Nephron (organoid): ENCODE data around the gene SYNJ2.

Source experiments
- H3K27ac Mint-ChIP-seq, 3 experiments: 2 replicates each; pipeline ENCODE4 v1.8.0; 2020; ENCODE audit warnings: mixed read lengths in 3 of 3, mild to moderate bottlenecking in 2 of 3, moderate library complexity in 1 of 3
- H3K27me3 Mint-ChIP-seq: 2 replicates; pipeline ENCODE4 v1.8.0; 2021; ENCODE audit warnings: low read depth, mild to moderate bottlenecking, moderate library complexity, mixed read lengths
- H3K36me3 Mint-ChIP-seq: 2 replicates; pipeline ENCODE4 v1.8.0; 2020; ENCODE audit warnings: low read depth, mixed read lengths
- H3K4me1 Mint-ChIP-seq: 2 replicates; pipeline ENCODE4 v1.8.0; 2020; ENCODE audit warnings: mixed read lengths
- H3K4me3 Mint-ChIP-seq, 3 experiments: 2 replicates each; pipeline ENCODE4 v1.8.0; 2020; ENCODE audit warnings: mild to moderate bottlenecking in 3 of 3, mixed read lengths in 3 of 3, moderate library complexity in 2 of 3
- H3K9me3 Mint-ChIP-seq: 2 replicates; pipeline ENCODE4 v1.8.0; 2020; ENCODE audit warnings: mixed read lengths
- CTCF ChIP-seq, 3 experiments: fragments of 200-600 bp; sonication (generic); IDR thresholded peaks; one replicate each; pipeline ENCODE4 v1.5.0; 2021; ENCODE audit warnings: antibody characterized with exemption in 3 of 3; ENCODE audit not compliant: unreplicated experiment in 3 of 3

The SYNJ2 gene

GRCh38 chr6:158095031-158095430 lies 113.4 kb downstream of the SYNJ2 start:
- H3K9me3 Mint-ChIP-seq = no peaks in the 10 kb centered on the region
- no peaks in the 10 kb centered on the region for H3K27me3 Mint-ChIP-seq
- peaks cover 48% of the 10 kb centered on the region for H3K36me3 Mint-ChIP-seq
- no peak for TF ChIP-seq CTCF (IDR thresholded peaks at IDR 0.05; ENCODE audit: unreplicated experiment in 3 of 3)
- H3K4me3 Mint-ChIP-seq = no peak overlapping the region
- H3K27ac Mint-ChIP-seq = no peak overlapping the region
- no peaks in the 10 kb centered on the region for H3K4me1 Mint-ChIP-seq

- Mint-ChIP-seq H3K4me3 (no peak overlapping the region), H3K36me3 (peaks cover 47% of the 10 kb centered on the region), H3K4me1 (no peaks in the 10 kb centered on the region), H3K9me3 (no peaks in the 10 kb centered on the region), H3K27ac (no peak overlapping the region), H3K27me3 (no peaks in the 10 kb centered on the region)
- TF ChIP-seq CTCF (IDR thresholded peaks at IDR 0.05; ENCODE audit: unreplicated experiment in 3 of 3) = no peak
Measured at GRCh38 chr6:158095671-158096070, 114.0 kb downstream of the SYNJ2 start.

- no peaks in the 10 kb centered on the region for H3K4me1 Mint-ChIP-seq
- no peaks in the 10 kb centered on the region for H3K9me3 Mint-ChIP-seq
- peaks cover 8% of the 10 kb centered on the region for H3K36me3 Mint-ChIP-seq
- no peak for TF ChIP-seq CTCF (IDR thresholded peaks at IDR 0.05; ENCODE audit: unreplicated experiment in 3 of 3)
- H3K4me3 Mint-ChIP-seq = no peak overlapping the region
- H3K27ac Mint-ChIP-seq = no peak overlapping the region
- no peaks in the 10 kb centered on the region for H3K27me3 Mint-ChIP-seq
Measured at GRCh38 chr6:158103228-158103627, 121.6 kb downstream of the SYNJ2 start.

- H3K36me3 Mint-ChIP-seq = peaks cover 16% of the 10 kb centered on the region
- no peaks in the 10 kb centered on the region for H3K4me1 Mint-ChIP-seq
- TF ChIP-seq CTCF (IDR thresholded peaks at IDR 0.05; ENCODE audit: unreplicated experiment in 3 of 3) = no peak
Measured at GRCh38 chr6:158104696-158105095, 123.0 kb downstream of the SYNJ2 start.

GRCh38 chr6:158109748-158110147 lies 128.1 kb downstream of the SYNJ2 start:
- peaks cover 5% of the 10 kb centered on the region for H3K4me1 Mint-ChIP-seq
- no peaks in the 10 kb centered on the region for H3K9me3 Mint-ChIP-seq
- H3K27ac Mint-ChIP-seq = no peak overlapping the region
- TF ChIP-seq CTCF (IDR thresholded peaks at IDR 0.05; ENCODE audit: unreplicated experiment in 3 of 3) = no peak
- no peaks in the 10 kb centered on the region for H3K27me3 Mint-ChIP-seq
- H3K36me3 Mint-ChIP-seq = peaks cover 39% of the 10 kb centered on the region
- H3K4me3 Mint-ChIP-seq = no peak overlapping the region

More at GRCh38 chr6:158104696-158105095, 123.0 kb downstream of the SYNJ2 start:
- no peaks in the 10 kb centered on the region for H3K9me3 Mint-ChIP-seq
- no peaks in the 10 kb centered on the region for H3K27me3 Mint-ChIP-seq
- no peak overlapping the region for H3K27ac Mint-ChIP-seq
- no peak overlapping the region for H3K4me3 Mint-ChIP-seq

GRCh38 chr6:158110986-158111385 lies 129.3 kb downstream of the SYNJ2 start:
- Mint-ChIP-seq H3K4me3 (no peak overlapping the region), H3K4me1 (peaks cover 5% of the 10 kb centered on the region), H3K9me3 (no peaks in the 10 kb centered on the region), H3K27ac (no peak overlapping the region), H3K36me3 (peaks cover 40% of the 10 kb centered on the region), H3K27me3 (no peaks in the 10 kb centered on the region)
- TF ChIP-seq CTCF (IDR thresholded peaks at IDR 0.05; ENCODE audit: unreplicated experiment in 3 of 3) = no peak
